SKM-1 (cell line): ENCODE results near the gene CRTC1.
"Not testable (repeated sequence)": the region's sequence is repeated elsewhere in the genome, so short reads cannot be mapped to it uniquely, and the experiment has no call there.

Experiments used
- DNase-seq: peaks from one replicate; lab custom pipeline; 2025; ENCODE audit not compliant: unreplicated experiment; lab: John Stamatoyannopoulos, UW

The CRTC1 gene

GRCh38 chr19:18798384-18799352 lies 115.2 kb downstream of the CRTC1 start:
- DNase-seq: no peak

DNA sequence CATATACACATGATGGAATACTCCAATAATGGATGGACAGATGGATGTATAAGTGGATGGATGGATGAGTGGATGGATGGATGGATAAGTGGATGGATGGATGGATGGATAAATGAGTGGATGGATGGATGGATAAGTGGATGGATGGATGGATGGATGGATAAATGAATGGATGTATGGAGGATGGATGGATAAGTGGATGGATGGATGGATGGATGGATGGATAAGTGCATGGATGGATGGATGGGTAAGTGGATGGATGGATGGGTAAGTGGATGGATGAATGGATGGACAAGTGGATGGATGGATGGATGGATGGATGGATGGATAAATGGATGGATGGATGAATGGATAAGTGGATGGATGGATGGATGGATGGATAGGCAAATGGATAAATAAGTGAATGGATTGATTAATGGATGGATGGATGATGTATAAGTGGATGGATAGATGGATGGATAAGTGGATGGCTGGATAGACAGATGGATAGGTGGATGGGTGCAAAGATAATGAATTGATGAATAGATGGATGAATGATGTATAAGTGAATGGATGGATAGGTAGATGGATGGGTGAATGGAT lies 116.0 kb downstream of the CRTC1 start:
- DNase-seq: no peak

GRCh38 chr19:18800079-18800478 lies 116.6 kb downstream of the CRTC1 start:
- no peak for DNase-seq

- no peak for DNase-seq
Observed at GRCh38 chr19:18800636-18801035, 117.2 kb downstream of the CRTC1 start.

GRCh38 chr19:18802354-18802753 lies 118.9 kb downstream of the CRTC1 start:
- DNase-seq: no peak

GRCh38 chr19:18803550-18804138 lies 120.2 kb downstream of the CRTC1 start:
- no peak for DNase-seq

GRCh38 chr19:18804139-18804601 lies 120.7 kb downstream of the CRTC1 start:
- DNase-seq: no peak

DNA sequence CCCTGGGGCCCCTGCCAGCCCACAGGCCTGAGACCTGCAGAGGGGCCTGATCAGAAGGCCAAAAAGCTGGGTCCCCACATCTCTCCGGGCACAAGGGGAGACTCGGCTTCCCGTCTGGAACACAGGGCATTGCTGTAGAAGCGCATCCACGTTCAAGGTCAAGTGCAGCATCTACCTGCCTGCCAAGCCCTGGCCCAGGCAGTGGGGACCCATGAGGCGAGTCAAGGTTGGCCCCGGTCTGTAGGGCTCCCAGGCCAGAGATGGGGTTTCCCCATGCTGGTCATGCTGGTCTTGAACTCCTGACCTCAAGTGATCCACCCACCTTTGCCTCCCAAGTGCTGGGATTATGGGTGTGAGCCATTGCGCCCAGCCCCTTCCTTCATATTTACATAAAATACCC lies 121.2 kb downstream of the CRTC1 start:
- no peak for DNase-seq

DNA sequence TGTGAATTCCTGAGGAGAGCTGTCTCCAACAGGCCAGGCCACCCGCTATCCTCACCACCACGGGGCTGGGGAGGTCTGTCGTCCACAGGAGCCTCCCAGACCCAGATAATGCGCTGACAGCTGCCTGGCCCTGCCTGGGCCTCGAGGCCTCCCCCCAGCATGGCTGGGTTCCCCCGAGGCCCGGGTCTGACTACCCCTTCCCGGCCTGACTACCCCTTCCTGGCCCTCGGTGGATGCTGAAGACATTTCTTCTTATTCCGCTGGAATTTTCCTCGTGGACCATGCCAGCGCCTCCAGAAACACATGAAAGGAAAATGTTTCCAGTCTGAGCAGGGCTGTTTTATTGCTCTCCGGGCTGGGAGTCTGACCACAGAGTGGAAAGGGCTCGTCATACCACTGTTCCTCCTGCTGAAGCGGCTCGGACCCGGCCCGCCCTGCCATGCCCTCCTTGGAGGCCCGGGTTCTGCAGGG lies 124.4 kb downstream of the CRTC1 start:
- no peak for DNase-seq

DNA sequence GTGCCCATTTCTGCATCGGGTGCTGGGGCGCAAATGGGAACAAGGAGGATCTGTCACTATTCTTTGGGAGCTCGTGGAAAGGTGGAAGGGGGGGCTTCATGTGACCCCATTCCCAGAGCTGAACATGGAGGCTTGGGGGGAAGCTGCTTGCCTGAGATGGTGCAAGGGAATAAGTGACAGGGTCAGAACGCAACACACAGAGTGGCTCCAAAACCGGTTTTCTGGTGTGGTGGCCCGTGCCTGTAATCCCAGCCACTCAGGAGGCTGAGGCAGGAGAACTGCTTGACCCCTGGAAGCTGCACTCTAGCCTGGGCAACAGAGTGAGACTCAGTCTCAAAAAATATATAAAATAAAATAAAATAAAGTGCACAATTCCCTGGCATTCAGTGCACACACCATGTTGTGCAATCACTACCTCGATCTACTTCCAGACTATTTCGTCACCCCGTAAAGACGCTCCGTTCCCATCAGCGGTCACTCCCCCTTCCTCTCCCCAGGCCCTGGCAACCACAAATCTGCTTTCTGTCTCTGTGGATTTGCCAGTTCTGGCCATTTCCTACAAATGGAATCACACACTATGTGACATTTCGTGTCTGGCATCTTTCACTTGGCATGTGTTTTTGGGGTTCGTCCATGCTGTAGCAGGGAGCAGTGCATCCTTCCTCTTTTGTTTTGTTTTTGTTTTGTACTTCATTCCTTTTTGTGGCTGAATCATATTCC lies 125.8 kb downstream of the CRTC1 start:
- peak; percentile 37 for DNase-seq

- not testable (repeated sequence) for DNase-seq
Observed at GRCh38 chr19:18811638-18812037, 128.2 kb downstream of the CRTC1 start.

GRCh38 chr19:18814063-18814462 lies 130.6 kb downstream of the CRTC1 start:
- DNase-seq: no peak

DNA sequence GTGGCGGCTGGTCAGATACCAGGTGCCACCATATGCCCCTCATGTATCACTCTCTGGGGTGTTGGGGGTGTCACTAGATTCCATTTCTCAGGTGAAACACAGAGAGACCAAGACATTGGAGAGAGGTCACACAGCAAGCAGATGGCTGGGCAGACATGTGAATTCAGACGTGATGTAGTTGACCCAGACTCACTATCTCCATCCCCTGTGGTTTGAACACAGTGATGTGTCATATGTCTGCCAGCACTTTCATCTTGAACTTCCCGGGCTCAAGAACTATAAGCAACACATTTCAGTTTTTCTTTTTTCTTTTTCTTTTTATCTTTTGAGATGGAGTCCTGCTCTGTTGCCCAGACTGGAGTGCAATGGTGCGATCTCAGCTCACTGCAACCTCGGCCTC lies 132.2 kb downstream of the CRTC1 start:
- DNase-seq: no peak

DNA sequence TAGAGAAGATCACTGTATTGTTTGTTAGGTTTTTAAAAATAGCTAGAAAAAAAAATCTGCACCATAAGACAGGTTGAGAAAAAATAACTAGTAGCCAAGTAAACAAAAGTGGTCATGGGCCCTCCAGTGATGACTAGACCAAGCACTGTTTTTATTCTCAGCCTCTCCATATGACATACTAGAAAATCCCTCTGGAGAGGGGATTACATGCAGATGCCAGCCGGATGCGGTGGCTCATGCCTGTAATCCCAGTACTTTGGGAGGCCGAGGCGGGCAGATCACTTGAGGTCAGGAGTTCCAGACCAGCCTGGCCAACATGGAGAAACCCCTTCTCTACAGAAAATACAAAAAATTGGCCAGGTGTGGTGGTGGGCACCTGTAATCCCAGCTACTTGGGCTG lies 133.2 kb downstream of the CRTC1 start:
- DNase-seq: not testable (repeated sequence)

- no peak for DNase-seq
Observed at GRCh38 chr19:18817574-18817973, 134.1 kb downstream of the CRTC1 start.

DNA sequence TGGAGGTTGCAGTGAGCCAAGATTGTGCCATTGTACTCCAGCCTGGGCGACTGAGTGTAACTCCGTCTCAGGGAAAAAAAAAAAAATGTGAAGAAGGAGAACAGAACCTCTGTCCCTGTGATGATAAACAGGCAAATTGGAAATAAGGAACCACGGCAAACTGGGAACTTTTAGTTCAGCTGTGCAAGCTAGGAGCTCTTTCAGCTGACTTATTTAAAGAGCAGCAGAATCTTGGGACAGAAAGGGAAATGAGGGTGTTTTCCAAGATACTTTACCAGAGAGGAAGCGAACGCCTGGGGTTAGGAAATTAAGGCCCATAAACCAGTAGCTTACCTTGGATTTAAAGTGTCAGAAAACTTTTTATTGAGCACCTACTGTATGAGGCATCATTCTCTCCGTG lies 145.3 kb downstream of the CRTC1 start:
- DNase-seq: no peak

GRCh38 chr19:18830488-18830887 lies 147.0 kb downstream of the CRTC1 start:
- no peak for DNase-seq

DNA sequence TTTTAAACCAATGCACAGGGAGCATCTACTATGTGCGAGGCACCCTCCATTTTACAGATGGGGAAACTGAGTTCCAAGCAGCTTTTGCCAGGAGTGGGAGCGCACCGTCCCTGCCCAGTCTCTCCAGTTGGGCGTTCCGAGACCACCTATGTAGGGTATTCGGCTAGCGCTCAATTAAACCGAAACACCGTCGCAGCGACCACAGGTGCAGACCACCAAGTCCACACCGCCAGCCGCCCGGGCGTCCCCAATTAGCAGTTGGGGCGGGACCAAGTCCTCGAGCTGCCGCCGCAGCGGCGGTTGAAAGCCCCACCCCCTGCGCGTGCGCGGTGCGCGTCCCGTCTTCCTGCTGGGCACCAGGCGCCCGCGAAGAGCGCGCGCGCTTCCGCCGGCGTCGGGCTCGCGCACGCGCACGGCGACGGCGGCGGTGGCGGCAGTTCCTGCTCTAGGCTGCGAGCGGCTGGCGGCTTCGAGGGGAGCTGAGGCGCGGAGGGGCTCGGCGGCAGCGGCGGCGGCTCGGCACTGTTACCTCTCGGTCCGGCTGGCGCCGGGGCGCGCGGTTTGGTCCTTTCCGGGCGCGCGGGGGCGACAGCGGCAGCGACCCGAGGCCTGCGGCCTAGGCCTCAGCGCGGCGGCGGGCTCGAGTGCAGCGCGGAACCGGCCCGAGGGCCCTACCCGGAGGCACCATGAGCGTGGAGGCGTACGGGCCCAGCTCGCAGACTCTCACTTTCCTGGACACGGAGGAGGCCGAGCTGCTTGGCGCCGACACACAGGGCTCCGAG lies 148.2 kb downstream of the CRTC1 start, which contains the start of gene UPF1:
Gene UPF1, plus strand, starts transcription at position 436 of the 782 bp plus-strand sequence. Its CDS starts 251 bp downstream, at position 687.
- DNase-seq: peak; percentile 56
